H1 (cell line): Measurements from ENCODE around the gene ZDHHC17. TPM values are rescaled to one million over a fixed set of nuclear protein-coding genes. Genes with fewer than 3 reads are reported as not detected.

Source experiments
- KDM5A ChIP-seq: fragments of 200-600 bp; IDR thresholded peaks from 2 replicates; pipeline ENCODE4 v1.7.1; 2012; ENCODE audit warnings: mild to moderate bottlenecking, low read length, inconsistent platforms, mixed read lengths
- TCF12 ChIP-seq: IDR thresholded peaks from 2 replicates; pipeline ENCODE4 v1.6.1; 2011; ENCODE audit warnings: low read depth, mild to moderate bottlenecking, low read length
- polyA plus RNA-seq, 7 experiments: library from polyadenylated mRNA; depleted of rRNA in 3 of 7; stranded (reverse) in 5 of 7; unstranded in 2 of 7; fragments of >200 nt in 5 of 7; fragments of 200-250 nt in 2 of 7; gene quantifications; 1 replicate in 5 of 7; 2 replicates in 1 of 7; 4 replicates in 1 of 7; pipeline versions ENCODE4 v1.2.1 to v1.2.3, GENCODE V29; 2011 to 2013; ENCODE audit warnings: missing spikeins in 2 of 7, mixed read lengths in 2 of 7
- total RNA-seq: library from RNA; stranded (reverse); fragmentation: NEBNext Ultra II Directional; extraction: Animal tissue kit (Norgen Biotek cat#: 25700); gene quantifications from 2 replicates; pipeline ENCODE4 v1.2.1, GENCODE V29; 2021

The ZDHHC17 gene
- total and polyA plus RNA-seq, 2 of the 8 experiments (the other 6 are each of a cell fraction or from before 2014, with no cell fraction given), result 27.6 to 28.9 TPM

GRCh38 chr12:76872415-76872814, 108.5 kb downstream of the ZDHHC17 start (continued):
- TF ChIP-seq TCF12 (0 out of 2 replicates have a peak, but pooled peaks have one; percentile 5), KDM5A (no peak)
